ENCODE results near the gene DAZL.

DAZL gene

DNA sequence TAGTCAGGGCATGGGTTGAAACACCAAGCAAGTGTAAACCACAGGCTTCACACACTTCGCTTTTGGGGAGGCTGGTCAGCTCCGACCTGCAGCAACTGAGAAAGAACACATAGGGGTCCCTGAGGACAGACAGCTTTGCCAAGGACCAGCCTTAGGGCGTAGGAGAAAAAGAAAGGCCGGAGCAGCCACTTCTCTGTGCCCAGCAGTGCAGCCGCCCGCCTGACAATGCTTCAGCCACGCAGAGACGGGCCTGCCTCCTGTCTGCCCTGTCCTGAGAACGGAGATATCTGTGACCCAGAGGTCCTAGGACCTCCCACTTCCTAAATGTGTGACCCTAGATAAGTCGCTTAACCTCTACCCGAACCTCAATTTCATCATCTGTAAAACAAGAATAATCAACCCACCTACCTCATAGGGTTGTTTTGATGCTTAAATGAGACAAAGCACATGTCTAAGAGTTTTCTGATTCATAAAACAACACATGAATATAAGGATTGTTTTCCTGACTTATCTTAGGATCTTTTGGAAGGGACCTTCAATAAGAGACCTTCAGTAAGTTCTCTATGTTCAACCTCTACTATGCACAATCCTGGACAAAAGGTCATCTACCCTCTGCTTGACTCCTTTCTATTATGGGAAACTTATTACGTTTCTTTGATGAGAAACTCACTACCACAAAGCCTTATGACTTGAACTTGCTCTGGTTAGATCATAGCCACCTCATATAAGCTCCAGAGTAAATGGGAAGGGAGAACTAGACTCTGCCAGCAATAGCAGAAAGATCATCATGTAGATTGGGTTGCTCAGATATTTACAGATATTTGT lies 58.8 kb downstream of the DAZL start:
- no peak for DNase-seq (ENCODE audit: insufficient read length, low spot score)
- FAIRE-seq = no peak

DNA sequence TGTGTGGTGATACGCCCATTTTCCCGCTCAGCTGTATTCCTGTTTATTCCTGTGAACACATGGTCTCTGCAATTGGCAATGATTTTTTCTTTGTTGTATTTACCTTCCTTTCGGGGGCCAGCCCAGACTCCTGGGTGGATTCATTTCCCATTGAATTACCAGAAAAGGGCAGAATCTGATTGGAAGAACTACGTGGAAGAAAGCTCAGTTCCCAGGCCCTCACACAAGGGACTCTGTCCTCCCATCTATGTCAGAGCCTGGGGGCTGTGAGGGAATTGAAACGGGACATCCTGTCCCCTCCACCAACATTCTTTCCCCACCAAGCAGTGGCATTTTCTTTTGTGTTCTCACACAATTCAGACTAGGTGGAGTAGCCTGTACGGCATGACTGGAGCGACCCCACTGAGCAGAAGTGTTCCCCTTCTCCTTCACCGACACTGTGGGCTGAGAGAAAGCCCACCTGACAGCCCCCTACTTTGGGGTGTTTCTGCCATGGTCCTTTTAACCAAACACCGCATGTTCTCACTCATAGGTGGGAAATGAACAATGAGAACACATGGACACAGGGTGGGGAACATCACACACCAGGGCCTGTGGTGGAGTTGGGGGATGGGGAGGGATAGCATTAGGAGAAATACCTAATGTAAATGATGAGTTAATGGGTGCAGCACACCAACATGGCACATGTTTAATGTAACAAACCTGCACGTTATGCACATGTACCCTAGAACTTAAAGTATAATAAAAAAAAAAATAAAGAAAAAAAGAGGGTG lies 59.6 kb downstream of the DAZL start:
- DNase-seq (ENCODE audit: insufficient read length, low spot score) = no peak
- no peak for FAIRE-seq

DNA sequence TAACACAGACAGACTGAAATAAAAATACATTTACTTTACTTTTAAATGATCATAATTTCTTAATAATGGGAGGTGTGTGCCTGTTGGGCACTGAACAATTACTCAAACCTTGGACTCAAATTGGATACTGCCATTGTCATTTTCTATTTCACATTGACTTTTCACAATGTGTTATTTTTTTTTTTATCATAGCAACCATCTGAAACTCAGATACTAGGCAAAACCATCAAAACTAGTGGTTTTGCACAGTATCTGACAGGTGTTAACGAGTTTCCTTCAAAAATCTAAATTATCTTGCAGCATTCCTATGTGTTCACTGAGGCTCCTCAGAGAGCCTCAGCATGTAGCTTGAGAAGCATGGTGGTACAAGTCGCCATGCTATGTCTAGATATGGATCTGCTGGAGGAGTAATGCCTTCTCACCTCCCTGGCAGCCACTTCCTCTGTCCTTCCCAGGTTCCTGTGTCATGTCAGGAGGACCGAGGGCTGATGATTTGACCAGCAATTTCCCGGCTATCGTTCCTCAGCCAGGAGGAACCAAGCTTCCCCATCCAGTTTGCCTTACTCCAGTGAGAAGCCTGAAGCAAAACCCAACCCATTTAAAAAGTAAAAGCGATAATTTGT lies 61.9 kb downstream of the DAZL start:
- FAIRE-seq (no peak), DNase-seq (ENCODE audit: insufficient read length, low spot score) (no peak)

DNA sequence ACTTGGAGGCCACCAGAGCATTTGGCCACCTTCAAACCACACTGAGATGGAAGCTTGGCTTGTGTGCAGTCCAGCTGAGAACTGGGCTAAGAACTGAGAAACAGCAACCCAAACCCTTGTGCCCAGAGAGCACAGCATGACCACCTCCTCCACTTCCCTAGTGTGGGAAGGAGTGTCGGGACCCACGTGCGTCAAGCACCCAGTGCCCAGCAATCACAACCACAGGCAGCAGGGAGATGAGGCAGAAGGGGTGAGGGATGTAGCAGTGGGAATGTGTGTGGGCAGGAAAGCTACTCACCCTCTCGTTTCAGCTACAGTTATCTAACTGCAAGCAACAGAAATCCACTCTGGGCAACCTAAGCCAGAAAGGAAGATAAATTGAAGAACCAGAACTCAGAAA lies 66.7 kb downstream of the DAZL start:
- no peak for DNase-seq (ENCODE audit: insufficient read length, low spot score)
- no peak for FAIRE-seq

DNA sequence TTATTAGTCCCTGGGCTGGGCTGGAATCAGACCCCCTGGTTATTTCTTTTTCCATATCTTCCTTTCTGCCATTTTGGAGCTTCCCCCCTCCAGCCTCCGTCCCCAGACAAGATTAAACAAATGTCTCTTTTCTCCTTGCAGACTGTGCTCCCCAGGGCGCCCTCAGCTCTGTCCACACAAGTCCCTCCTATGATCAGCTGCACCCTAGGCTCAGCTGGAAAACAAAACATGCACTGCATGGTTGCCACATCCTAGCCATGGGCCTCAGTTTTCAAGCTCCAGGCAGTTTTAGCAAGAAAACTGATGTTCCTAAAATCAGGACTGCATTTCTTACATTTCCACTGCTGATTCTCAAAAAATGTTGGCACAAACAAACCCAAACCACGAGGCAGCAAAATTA lies 68.2 kb downstream of the DAZL start:
- no peak for DNase-seq (ENCODE audit: insufficient read length, low spot score)
- FAIRE-seq = no peak
